Measurements from ENCODE around the gene TRMT44.

- TF ChIP-seq CTCF (IDR thresholded peaks at IDR 0.05) (no peak), ZFX (IDR thresholded peaks at IDR 0.05; ENCODE audit: borderline replicate concordance) (no peak)
These were observed 18.2 kb upstream of the TRMT44 start for GRCh38 chr4:8422327-8422726.
